DND-41 (cell line): ENCODE measurements around the gene FAM107B.

Experiments used
- ATAC-seq: fragments of 200-7000 bp; cut with Tn5 transposase; 3 replicates; pipeline ENCODE4 v1.9.1; 2021; ENCODE audit warnings: low read depth; ENCODE audit not compliant: insufficient read depth
- DNase-seq: peaks from one replicate; pipeline ENCODE4 v3.0.0-alpha.2; 2020
- H2AFZ ChIP-seq: 2 replicates; pipeline ENCODE4 v1.6.0; 2012; ENCODE audit warnings: low read depth, low read length
- H3K27ac ChIP-seq: 2 replicates; pipeline ENCODE4 v1.5.1; 2012; ENCODE audit warnings: low read length, inconsistent platforms
- H3K27me3 ChIP-seq: fragments of 200-600 bp; sonication (generic); 2 replicates; pipeline ENCODE4 v1.6.0; 2012; ENCODE audit warnings: low read length, mild to moderate bottlenecking, inconsistent platforms; ENCODE audit not compliant: insufficient read depth, poor library complexity
- H3K36me3 ChIP-seq: 2 replicates; pipeline ENCODE4 v1.5.1; 2012; ENCODE audit warnings: low read length, inconsistent platforms; ENCODE audit not compliant: insufficient read depth
- H3K4me1 ChIP-seq: 2 replicates; pipeline ENCODE4 v1.5.1; 2012; ENCODE audit warnings: mild to moderate bottlenecking, low read length; ENCODE audit not compliant: insufficient read depth
- H3K4me2 ChIP-seq: 2 replicates; pipeline ENCODE4 v1.6.0; 2012; ENCODE audit warnings: mild to moderate bottlenecking, moderate library complexity, low read length, inconsistent platforms; ENCODE audit not compliant: insufficient read depth
- H3K4me3 ChIP-seq, 2 experiments: fragments of 200-600 bp in 1 of 2; shearing (Covaris generic) in 1 of 2; 2 replicates each; pipeline ENCODE4 v1.5.1; 2012 to 2016; ENCODE audit warnings: inconsistent platforms in 2 of 2, low read length in 2 of 2, mild to moderate bottlenecking in 2 of 2, low read depth in 1 of 2, moderate library complexity in 1 of 2
- H3K79me2 ChIP-seq: 2 replicates; pipeline ENCODE4 v1.6.0; 2012; ENCODE audit warnings: low read length, inconsistent platforms; ENCODE audit not compliant: insufficient read depth
- H3K9ac ChIP-seq: 2 replicates; pipeline ENCODE4 v1.6.0; 2012; ENCODE audit warnings: low read depth, mild to moderate bottlenecking, inconsistent platforms, low read length, moderate library complexity
- H3K9me3 ChIP-seq: 2 replicates; pipeline ENCODE4 v1.5.1; 2012; ENCODE audit warnings: low read length, moderate library complexity, mild to moderate bottlenecking, inconsistent platforms; ENCODE audit not compliant: insufficient read depth, severe bottlenecking
- H4K20me1 ChIP-seq: 2 replicates; pipeline ENCODE4 v1.6.0; 2012; ENCODE audit warnings: low read length; ENCODE audit not compliant: insufficient read depth
- CTCF ChIP-seq: IDR thresholded peaks from 2 replicates; pipeline ENCODE4 v1.5.1; 2012; ENCODE audit warnings: borderline replicate concordance, low read length, moderate library complexity, mild to moderate bottlenecking; ENCODE audit not compliant: poor library complexity, severe bottlenecking; ENCODE audit errors: extremely low read depth
- EZH2 ChIP-seq: IDR thresholded peaks from 3 replicates; pipeline ENCODE4 v1.6.1; 2012; ENCODE audit warnings: borderline replicate concordance, low read depth, mild to moderate bottlenecking, moderate library complexity, low read length, inconsistent platforms; ENCODE audit not compliant: severe bottlenecking

Gene FAM107B

DNA sequence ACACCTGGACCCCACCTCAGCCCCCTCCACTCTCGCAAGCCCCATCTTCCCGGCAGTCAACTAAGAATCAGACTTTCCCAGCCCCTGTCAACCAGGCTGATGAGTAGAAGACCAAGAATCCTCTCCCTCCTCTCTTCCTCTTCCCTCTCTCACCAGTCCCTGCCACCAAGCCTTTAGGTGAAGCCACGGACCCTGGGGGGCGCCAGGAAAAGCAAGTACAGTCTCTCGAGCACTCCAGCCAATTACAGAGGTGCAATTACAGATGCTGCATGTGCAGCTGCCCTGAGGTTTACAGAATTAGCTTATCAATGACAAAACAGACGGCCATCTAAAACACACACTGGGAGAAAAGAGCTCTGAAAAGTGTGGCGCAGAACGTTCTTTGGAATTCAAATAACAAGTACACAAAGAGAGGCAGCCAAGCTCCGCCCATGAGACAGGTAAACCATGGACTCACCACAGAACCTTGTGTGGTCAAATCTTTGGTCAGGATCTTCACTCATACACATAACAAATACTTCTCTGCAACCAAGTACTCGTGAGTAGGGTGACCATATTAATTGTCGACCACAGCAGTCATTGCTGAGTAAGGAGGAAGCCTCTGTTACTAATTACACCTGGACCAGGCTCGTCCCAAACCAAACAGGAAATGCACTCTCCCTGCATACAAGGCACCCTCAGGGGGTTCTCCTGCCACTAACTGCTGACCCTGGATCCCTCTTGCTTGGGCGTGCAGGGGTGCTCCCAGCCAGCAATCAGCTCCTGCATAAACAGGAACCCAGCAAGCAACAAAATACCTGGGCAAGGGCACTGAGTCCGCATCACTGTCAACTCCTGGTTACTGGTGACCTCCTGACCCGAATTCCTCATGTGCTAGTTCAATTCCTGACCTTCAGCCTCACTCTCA lies 189.2 kb downstream of the FAM107B start:
- Histone ChIP-seq H3K4me2 (no peak overlapping the region), H3K9ac (no peak overlapping the region), H3K27ac (no peak overlapping the region), H3K4me3 (no peak overlapping the region), H3K27me3 (peaks cover 4% of the 10 kb centered on the region), H4K20me1 (no peaks in the 10 kb centered on the region), H3K4me1 (no peaks in the 10 kb centered on the region), H3K79me2 (no peaks in the 10 kb centered on the region), H3K36me3 (no peaks in the 10 kb centered on the region), H3K9me3 (no peaks in the 10 kb centered on the region), H2AFZ (no peak overlapping the region)
- ATAC-seq (no peak), DNase-seq (no peak)
- TF ChIP-seq EZH2, result no peak
- no peak for TF ChIP-seq CTCF

DNA sequence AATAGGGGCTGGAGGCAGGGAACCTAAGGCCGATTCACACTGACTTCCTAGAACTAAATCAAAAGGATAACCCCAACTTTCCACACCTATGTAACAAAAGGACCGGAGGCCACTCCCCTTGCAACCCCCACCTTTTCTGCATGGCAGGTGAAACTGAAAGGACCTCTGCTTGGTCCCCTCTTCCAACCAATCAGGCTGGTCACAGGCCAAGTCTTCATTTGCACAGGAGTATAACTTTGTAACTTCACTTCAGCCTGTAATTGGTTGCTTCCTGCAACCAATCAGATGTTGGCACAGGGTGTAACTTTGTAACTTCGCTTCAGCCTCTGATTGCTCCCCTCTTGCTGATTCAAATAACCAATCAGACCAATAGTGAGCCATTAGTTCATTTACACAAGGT lies 190.0 kb downstream of the FAM107B start:
- H3K27me3 ChIP-seq, result peaks cover 4% of the 10 kb centered on the region
- H3K27ac ChIP-seq, result no peak overlapping the region

GRCh38 chr10:14583967-14584366 lies 190.7 kb downstream of the FAM107B start:
- no peak overlapping the region for H3K4me2 ChIP-seq
- TF ChIP-seq EZH2, result no peak
- TF ChIP-seq CTCF, result no peak
- H3K4me1 ChIP-seq, result no peaks in the 10 kb centered on the region
- no peak for DNase-seq
- H3K27me3 ChIP-seq, result peaks cover 4% of the 10 kb centered on the region
- no peak for ATAC-seq
- no peak overlapping the region for H2AFZ ChIP-seq
- H3K27ac ChIP-seq, result no peak overlapping the region
- H4K20me1 ChIP-seq, result no peaks in the 10 kb centered on the region
- no peaks in the 10 kb centered on the region for H3K36me3 ChIP-seq
- H3K4me3 ChIP-seq, result no peak overlapping the region
- no peaks in the 10 kb centered on the region for H3K79me2 ChIP-seq
- no peak overlapping the region for H3K9ac ChIP-seq
- no peaks in the 10 kb centered on the region for H3K9me3 ChIP-seq

More for the DNA sequence above, 190.0 kb downstream of the FAM107B start:
- no peak overlapping the region for H2AFZ ChIP-seq
- ATAC-seq, result no peak
- H3K9ac ChIP-seq, result no peak overlapping the region
- H3K4me3 ChIP-seq, result no peak overlapping the region
- no peaks in the 10 kb centered on the region for H3K79me2 ChIP-seq
- H3K4me1 ChIP-seq, result no peaks in the 10 kb centered on the region
- no peak overlapping the region for H3K4me2 ChIP-seq
- no peak for DNase-seq
- H3K9me3 ChIP-seq, result no peaks in the 10 kb centered on the region
- no peaks in the 10 kb centered on the region for H4K20me1 ChIP-seq
- H3K36me3 ChIP-seq, result no peaks in the 10 kb centered on the region
- TF ChIP-seq CTCF, result no peak
- no peak for TF ChIP-seq EZH2
